ENCODE results near the gene XPO1.
A peak's percentile ranks its signal among the peaks of the same experiment; 100 is the strongest.
"Not testable (repeated sequence)": the region's sequence is repeated elsewhere in the genome, so short reads cannot be mapped to it uniquely, and the experiment has no call there.

Gene XPO1, protein sequence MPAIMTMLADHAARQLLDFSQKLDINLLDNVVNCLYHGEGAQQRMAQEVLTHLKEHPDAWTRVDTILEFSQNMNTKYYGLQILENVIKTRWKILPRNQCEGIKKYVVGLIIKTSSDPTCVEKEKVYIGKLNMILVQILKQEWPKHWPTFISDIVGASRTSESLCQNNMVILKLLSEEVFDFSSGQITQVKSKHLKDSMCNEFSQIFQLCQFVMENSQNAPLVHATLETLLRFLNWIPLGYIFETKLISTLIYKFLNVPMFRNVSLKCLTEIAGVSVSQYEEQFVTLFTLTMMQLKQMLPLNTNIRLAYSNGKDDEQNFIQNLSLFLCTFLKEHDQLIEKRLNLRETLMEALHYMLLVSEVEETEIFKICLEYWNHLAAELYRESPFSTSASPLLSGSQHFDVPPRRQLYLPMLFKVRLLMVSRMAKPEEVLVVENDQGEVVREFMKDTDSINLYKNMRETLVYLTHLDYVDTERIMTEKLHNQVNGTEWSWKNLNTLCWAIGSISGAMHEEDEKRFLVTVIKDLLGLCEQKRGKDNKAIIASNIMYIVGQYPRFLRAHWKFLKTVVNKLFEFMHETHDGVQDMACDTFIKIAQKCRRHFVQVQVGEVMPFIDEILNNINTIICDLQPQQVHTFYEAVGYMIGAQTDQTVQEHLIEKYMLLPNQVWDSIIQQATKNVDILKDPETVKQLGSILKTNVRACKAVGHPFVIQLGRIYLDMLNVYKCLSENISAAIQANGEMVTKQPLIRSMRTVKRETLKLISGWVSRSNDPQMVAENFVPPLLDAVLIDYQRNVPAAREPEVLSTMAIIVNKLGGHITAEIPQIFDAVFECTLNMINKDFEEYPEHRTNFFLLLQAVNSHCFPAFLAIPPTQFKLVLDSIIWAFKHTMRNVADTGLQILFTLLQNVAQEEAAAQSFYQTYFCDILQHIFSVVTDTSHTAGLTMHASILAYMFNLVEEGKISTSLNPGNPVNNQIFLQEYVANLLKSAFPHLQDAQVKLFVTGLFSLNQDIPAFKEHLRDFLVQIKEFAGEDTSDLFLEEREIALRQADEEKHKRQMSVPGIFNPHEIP (N-terminal part only)

DNA sequence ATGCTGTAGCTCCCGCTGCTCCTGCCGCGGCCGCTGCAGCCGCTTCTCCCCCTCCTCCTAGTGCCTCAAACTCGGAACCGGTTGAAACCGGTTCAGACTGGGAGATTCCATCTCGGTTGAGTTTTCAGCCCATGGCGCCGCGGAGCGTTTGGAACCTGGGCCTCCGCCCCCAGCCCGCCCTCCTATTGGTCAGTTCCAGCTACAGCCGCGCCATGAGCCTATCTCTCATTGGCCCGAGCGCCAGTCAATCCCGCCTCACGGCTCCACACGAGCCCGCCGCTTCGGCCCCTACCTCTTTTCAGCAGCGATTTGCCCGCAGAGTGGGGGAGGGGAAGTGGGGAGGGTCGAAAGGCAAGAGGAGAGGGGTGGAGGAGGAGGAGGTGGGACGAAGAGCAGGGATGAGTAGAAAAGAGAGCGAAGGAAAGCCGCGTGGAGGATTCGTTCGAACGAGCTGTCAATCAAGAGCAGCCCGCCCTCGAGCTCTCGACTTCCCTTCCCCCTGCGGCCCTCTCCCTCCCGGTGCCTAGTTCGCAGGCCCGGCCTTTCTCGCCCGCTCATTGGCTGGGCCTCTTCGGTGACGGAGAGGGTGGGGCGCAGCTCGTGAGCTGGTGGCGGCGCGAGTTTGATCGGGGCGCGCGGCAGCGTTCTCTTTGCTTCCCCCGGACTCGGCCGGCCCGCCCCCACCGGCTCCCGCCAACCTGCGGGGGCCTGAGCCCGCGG, at the start of gene XPO1:
TSS of gene XPO1 (minus strand) at position 157 of the 720 bp plus-strand sequence. CDS start 4,459 bp downstream, outside the sequence.
- peak; percentile 99 for DNase-seq (ENCODE audit: low read depth in 4 of 4, low spot score in 1 of 4)

DNA sequence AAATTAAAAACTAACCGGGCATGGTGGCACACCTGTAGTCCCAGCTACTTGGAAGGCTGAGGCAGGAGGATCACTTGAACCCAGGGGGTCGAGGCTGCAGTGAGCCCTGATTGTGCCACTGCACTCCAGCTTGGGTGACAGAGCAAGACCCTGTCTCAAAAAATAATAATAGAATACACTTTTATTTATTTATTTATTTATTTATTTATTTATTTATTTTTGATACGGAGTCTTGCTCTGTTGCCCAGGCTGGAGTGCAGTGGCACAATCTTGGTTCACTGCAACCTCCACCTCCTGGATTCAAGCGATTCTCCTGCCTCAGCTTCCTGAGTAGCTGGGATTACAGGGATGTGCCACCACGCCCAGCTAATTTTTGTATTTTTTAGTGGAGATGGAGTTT, 48.8 kb upstream of the XPO1 start:
- not testable (repeated sequence) for DNase-seq (ENCODE audit: low read depth in 4 of 4, low spot score in 1 of 4)

DNA sequence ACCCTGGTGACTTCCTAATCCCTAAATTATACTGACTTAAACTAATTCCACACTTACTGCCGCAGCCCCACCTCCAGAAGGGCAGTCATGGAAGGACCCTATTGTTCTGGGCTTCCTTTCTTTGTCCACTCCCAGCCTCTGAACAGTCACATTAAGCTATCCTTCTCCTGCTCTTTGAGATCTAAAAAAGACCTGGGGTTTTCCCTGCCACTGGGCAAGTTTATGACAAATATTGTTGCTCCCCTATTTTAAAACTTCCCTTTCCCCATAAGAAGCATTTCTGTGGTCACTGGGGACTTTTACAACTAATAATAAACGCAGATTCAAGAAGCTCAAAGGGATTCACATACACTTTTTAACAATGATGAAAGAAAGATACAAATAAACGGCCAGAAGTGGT, 47.2 kb upstream of the XPO1 start:
- DNase-seq (ENCODE audit: low read depth in 4 of 4, low spot score in 1 of 4): no peak

DNA sequence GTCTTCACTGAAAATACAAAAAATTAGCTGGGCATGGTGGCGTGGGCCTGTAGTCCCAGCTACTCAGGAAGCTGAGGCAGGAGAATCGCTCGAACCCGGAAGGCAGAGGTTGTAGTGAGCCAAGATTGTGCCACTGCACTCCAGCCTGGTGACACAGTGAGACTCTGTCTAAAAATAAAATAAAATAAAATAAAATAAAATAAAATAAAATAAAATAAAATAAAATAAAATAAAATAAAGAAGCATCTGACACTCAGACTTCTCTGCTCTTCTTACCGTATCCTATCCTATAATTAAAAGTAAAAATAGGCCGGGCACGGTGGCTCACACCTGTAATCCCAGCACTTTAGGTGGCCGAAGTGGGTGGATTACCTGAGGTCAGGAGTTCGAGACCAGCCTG, 46.2 kb upstream of the XPO1 start:
- not testable (repeated sequence) for DNase-seq (ENCODE audit: low read depth in 4 of 4, low spot score in 1 of 4)

DNA sequence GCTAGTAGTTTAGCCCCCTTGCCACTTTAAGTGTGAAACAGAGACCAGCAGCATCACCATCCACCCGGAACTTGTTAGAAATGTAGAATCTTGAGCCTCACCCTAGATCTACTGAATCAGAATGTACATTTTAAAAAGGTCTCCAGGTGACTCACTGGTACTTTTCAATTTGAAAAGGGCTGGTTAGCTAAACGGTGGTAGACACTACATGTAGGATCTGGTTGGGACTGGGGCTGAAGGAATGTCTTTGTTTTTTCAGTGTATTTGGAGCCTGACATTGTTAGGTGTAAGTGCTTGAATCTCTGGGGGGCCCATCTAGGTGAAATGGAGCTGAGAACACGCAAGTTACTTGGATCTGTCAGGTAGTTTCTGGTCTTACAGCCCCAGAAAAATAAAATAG, 44.0 kb upstream of the XPO1 start:
- no peak for DNase-seq (ENCODE audit: low read depth in 4 of 4, low spot score in 1 of 4)

DNA sequence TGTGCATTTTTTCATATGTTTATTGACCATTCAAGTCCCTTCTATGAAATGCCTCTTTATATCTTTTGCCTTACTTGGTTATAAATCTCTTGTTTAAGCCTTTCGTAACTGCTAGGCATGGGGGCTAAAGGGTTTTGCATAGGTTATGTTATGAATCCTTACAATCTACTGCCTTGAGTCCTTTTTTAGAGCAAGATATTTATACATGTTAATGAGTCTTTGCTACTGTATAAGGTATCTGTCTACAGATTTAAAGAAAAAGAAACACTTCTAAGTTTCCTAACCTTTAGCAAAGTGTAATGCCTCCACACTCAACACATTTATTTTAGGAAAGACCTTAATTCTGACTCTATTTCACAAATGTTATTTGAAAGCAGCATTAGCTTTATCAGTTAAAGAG, 43.6 kb upstream of the XPO1 start:
- no peak for DNase-seq (ENCODE audit: low read depth in 4 of 4, low spot score in 1 of 4)

DNA sequence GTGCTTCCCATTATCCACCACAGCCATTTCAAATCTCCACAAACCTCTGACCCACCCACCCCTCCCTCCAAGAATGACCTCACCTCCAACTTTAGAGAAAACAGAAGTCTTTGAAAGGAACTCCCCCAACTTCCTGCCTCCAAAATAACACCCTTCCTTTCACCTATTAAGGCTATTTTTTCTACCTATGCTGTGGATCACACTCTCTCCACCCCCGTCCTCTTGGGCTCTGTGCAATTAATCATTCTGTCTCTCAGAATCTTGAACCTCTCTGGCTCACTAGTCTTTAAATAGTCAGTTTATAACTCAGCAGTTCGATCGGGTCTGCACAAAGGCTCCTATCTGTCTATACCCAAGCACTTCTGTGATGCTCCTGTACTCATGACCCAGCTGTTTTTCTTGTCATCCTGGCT, 37.3 kb upstream of the XPO1 start:
- DNase-seq (ENCODE audit: low read depth in 4 of 4, low spot score in 1 of 4): no peak

DNA sequence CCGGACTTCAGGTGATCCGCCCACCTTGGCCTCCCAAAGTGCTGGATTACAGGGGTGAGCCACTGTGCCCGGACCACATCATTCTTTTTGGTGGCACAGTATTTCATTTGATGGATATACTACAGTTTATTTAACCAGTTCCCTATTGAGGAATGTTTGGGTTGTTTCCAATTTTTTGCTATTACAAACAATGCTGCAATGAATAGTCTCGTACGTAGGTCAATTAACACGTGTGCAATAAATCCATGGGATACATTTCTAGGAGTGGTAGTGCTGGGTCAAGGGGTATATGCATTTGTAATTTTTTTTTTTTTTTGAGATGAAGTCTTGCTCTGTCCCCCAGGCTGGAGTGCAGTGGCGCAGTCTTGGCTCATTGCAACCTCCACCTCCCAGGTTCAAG, 28.4 kb upstream of the XPO1 start:
- no peak for DNase-seq (ENCODE audit: low read depth in 4 of 4, low spot score in 1 of 4)

DNA sequence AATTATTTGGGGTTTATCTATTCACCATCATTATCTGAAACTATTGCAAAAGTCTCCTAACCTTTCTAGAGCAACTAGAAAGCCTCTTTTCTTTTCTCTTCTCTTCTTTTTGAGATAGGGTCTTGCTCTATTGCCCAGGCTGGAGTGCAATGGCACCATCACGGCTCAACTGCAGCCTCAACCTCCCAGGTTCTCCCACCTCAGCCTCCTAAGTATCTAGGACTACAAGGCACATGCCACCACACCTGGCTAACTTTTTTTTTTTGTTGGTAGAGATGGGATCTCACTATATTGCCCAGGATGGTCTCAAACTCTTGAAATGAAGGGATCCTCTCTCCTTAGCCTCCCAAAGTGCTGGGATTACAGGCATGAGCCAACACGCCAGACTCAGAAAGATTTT, 24.5 kb upstream of the XPO1 start:
- no peak for DNase-seq (ENCODE audit: low read depth in 4 of 4, low spot score in 1 of 4)

DNA sequence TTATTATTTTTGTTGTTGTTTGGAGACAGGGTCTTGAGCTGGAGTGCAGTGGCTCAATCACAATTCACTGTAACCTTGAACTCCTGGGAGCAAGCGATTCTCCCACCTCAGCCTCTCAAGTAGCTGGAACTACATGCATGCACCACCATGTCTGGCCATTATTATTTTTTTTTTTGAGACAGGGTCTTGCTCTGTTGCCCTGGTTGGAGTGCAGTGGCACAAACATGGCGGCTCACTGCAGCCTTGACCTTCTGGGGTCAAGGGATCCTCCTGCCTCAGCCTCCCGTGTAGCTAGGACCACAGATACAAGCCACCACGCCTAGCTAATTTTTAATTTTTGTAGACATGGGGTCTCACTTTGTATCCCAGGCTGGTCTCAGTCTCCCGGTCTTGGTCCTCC, 20.0 kb upstream of the XPO1 start:
- DNase-seq (ENCODE audit: low read depth in 4 of 4, low spot score in 1 of 4): no peak

DNA sequence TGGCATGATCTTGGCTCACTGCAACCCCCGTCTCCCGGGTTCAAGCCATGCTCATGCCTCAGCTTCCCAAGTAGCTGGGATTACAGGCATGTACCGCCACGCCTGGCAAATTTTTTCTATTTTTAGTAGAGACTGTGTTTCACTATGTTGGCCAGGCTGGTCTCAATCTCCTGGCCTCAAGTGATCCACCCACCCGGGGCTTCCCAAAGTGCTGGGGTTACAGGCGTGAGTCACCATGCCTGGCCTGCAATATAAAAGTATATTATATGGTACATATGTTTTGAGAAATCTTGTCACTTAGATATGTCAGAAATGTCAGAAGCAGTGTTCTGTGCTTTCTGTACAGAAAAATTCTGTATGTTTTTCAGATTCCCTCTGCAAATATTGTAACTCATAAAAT, 19.2 kb upstream of the XPO1 start:
- no peak for DNase-seq (ENCODE audit: low read depth in 4 of 4, low spot score in 1 of 4)

DNA sequence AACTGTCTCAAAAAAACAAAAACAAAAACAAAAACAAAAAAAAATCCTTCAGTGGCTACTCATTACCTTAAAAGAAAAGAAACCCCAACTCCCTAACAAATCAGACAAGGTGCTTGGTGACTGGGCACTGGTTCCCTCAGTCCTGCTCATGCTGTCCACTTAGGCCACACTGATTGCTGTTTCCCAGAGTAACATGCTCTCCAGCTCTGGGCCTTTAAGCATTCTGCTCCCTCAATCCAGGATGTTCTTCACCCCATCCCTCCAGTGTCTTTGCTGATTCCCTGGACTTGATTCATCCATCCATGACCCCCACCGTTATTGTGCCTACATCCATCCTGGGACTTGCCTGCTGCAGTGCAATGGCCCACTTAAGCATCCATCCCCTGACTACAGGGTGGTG, 16.4 kb upstream of the XPO1 start:
- DNase-seq (ENCODE audit: low read depth in 4 of 4, low spot score in 1 of 4): no peak

DNA sequence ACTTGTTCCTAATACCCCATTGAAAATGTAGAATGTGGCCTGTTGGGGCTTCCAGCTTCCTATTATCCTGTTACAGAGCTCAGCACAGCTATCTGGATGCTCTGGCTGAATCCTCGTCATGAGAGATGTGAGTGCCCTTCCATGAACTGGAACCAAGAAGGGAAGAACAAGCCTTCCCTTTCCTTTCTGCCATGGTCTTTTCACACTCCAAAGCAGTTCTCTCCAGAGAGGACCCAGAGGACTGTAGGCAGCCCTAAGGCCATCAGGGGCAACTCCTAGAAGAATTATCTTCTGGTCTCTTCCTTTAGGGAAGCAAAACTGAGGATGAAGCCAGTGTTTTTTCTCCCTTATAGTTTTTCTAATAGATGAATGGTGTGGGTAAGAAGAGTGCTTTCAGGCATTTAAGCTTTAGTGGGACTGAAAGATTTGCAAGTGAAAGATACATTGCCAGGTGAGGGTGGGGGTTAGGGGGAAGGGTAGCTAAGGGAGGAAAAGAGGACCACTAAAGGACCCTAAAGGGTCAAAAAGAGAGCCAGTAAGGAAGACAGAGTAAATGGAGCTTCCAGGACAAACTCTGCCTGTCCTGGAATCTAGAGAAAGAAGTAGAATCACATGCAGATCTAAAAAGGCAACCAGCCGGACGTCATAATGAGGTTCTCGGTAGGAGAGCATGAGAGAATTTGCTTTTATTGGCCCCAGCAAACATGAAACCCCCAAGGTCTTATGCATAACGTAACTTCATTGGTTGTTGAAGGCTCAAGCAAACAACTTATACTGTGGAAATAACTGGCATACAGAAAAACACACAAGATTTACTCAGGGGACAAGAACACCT, 12.4 kb upstream of the XPO1 start:
- DNase-seq (ENCODE audit: low read depth in 4 of 4, low spot score in 1 of 4): no peak

DNA sequence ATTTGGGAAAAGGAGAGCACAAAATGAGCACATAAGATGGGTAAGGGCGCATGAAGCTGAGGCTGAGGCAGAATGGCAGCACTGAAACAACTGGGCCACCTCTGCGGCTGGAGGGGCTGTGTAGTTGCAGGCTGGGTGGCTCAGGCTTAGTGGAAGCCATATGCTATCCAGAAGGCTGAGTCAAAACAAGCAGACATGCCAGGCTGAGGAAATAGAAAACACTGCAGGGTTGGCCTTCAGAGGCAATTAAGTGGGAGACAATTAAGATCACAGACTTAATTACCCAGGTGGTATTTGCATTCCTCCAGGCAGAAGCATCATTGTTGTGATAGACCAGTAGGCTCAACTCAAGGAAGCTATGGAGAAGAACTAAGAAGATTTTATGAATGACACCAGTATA, 11.4 kb upstream of the XPO1 start:
- DNase-seq (ENCODE audit: low read depth in 4 of 4, low spot score in 1 of 4): no peak

DNA sequence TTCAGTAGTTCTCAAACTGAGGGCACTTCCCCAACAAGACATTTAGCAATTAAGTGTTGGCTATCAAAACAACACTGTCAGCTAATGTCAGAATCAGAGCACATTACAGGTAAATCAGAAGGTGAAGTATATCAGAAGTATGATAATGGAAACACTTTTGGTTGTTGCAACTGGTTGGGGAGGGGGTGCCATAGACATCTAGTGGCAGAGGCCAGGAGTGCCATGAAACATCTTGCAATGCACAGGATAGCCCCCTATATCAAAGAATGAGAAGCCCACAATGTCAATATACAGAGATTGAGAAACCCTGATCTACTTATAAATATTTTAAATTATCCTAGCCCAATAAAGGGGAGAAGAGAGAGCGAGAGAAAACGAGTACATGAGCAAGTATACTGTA, 4.9 kb upstream of the XPO1 start:
- DNase-seq (ENCODE audit: low read depth in 4 of 4, low spot score in 1 of 4): no peak

DNA sequence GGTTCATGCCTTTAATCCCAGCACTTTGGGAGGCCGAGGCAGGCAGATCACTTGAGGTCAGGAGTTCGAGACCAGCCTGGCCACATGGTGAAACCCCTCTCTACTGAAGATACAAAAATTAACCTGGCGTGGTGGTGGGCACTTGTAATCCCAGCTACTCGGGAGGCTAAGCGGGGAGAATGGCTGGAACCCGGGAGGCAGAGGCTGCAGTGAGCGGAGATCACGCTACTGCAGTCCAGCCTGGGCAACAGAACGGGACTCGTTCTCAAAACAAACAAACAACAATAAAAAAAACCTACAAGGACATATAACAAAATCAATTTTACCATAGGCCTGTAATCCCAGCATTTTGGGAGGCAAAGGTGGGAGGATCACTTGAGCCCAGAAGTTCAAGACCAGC, 2.0 kb upstream of the XPO1 start:
- DNase-seq (ENCODE audit: low read depth in 4 of 4, low spot score in 1 of 4): not testable (repeated sequence)

DNA sequence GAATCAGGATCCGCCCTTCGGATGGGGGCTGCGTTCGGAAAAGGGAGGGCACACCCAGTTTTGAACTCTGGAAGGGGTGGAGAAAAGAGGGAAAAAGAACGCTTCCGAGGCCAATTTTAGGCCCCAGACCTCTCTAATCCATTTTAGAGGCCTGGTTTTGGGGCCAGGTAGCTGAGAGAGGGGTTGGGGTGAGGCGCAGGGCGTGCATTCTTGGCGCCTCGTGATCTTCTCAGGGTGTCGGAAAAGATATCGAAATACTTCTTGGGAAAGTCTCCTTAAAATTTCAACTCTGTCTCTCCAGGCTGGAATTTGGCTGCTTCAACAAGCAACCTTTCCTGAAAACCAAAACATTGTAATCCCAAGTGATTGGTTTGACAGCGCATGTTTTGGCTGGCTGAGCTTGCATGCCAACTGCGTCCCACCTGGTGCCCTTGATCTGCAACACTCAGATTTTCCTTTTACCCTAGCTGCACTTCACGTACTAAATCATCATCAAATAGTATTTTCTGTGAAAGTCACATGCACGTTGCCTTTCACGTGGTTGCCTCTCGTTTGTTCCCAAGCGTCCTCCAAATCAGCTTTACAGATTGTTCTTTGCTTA, 864 bp upstream of the XPO1 start:
- peak in 3 of 4 experiments; percentile 15 to 41 (median 41) for DNase-seq (ENCODE audit: low read depth in 4 of 4, low spot score in 1 of 4)

DNA sequence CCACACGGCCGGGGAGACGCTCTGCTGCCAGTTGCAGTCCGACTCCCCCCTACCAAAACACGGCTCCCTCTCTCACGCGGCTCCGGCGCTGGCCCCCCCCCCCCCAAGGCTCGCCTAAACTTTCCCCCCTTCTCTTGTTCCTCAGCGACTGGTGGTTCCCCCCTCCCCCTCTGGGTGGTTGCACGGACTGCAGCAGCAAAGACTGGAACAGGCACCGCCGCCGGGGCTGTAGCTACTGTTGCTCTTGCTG, 281 bp downstream of the XPO1 start:
- DNase-seq (ENCODE audit: low read depth in 4 of 4, low spot score in 1 of 4): no peak

DNA sequence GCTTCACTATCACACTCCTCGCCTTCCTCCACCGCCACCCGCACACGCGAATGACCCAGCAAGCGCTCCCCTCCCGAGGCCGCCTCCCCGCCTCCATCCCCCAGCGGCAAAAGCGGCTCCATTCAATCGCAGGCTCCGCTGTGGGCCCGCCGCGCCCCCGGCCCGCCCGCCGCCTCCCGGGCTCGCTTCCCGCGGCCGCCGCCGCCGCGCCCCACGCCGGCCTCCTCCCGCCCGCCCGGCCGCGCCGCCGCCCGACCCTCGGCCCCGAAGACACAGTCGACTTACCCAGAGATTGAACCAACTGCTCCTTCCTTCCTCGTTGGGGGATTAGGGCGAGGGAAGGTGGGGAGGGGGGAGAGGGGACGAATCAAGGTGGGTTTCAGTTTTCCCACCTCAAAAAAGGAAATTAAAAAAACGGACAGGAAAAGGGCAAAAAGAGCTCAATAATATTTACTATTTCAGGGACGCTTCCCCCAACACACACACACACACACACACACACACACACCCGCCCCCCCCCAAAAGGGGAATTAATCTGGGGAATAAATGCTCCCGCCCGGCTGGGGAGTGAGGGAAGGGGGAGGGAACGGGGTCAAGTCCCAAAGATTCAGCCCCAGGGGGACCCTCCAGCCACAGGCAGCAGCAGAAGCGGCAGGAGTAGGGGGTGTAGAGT, 743 bp downstream of the XPO1 start:
- DNase-seq (ENCODE audit: low read depth in 4 of 4, low spot score in 1 of 4): peak in 1 of 4 experiments; percentile 15
